IMR-90 (cell line): ENCODE data around the gene DMD. TPM values are rescaled to one million over a fixed set of nuclear protein-coding genes. Genes with fewer than 3 reads are reported as not detected.

Experiments used
- ATAC-seq: fragments of 200-7000 bp; cut with Tn5 transposase; 2 replicates; pipeline ENCODE4 v1.9.1; 2020; ENCODE audit warnings: low read depth, mild to moderate bottlenecking, moderate library complexity
- BruUV-seq: library from RNA; stranded (reverse); fragments of 400-500 nt; replicated peaks from 2 replicates; lab custom pipeline; 2021; lab: Mats Ljungman, UMichigan
- CTCF ChIA-PET: fragments of 300-600 bp; formaldehyde crosslinking; extraction: SDS; loops from one replicate; lab custom pipeline; 2021; ENCODE audit warnings: antibody characterized with exemption; lab: Yijun Ruan, JAX
- POLR2A ChIA-PET: fragments of 300-600 bp; sonication (Branson Sonifier 250); formaldehyde crosslinking; loops from one replicate; lab custom pipeline; 2022; ENCODE audit warnings: antibody characterized with exemption; ENCODE audit not compliant: unreplicated experiment; lab: Charles Lee
- DNase-seq: peaks from one replicate; pipeline ENCODE4 v3.0.0; 2013
- H2AFZ ChIP-seq: replicated peaks from 2 replicates; pipeline ENCODE3; 2013; ENCODE audit warnings: low read length, mild to moderate bottlenecking; ENCODE audit not compliant: poor library complexity
- H2AK5ac ChIP-seq: 2 replicates; pipeline ENCODE4 v1.6.1; 2013; ENCODE audit warnings: low read depth, low read length, inconsistent platforms
- H2AK9ac ChIP-seq: replicated peaks from 2 replicates; pipeline ENCODE3; 2013; ENCODE audit warnings: mild to moderate bottlenecking, low read depth, low read length, moderate library complexity; ENCODE audit not compliant: poor library complexity
- H2BK120ac ChIP-seq: 2 replicates; pipeline ENCODE4 v1.6.1; 2013; ENCODE audit warnings: low read depth, low read length, inconsistent platforms
- H2BK15ac ChIP-seq: 3 replicates; pipeline ENCODE4 v1.6.1; 2013; ENCODE audit warnings: low read depth, low read length, inconsistent platforms
- H2BK20ac ChIP-seq: 2 replicates; pipeline ENCODE4 v1.6.1; 2013; ENCODE audit warnings: low read depth, mild to moderate bottlenecking, inconsistent platforms, low read length, moderate library complexity
- H2BK5ac ChIP-seq: 2 replicates; pipeline ENCODE4 v1.6.1; 2013; ENCODE audit warnings: mild to moderate bottlenecking, low read depth, low read length, inconsistent platforms; ENCODE audit not compliant: poor library complexity, severe bottlenecking
- H3K14ac ChIP-seq: replicated peaks from 2 replicates; pipeline ENCODE4 v1.6.1; 2013; ENCODE audit warnings: low read depth, low read length, inconsistent platforms
- H3K18ac ChIP-seq: 2 replicates; pipeline ENCODE4 v1.6.1; 2013; ENCODE audit warnings: low read depth, low read length, control low read depth
- H3K23ac ChIP-seq: 2 replicates; pipeline ENCODE4 v1.6.1; 2013; ENCODE audit warnings: low read depth, low read length, inconsistent platforms
- H3K27ac ChIP-seq: 2 replicates; pipeline ENCODE4 v1.5.1; 2013; ENCODE audit warnings: mild to moderate bottlenecking, control low read depth, low read length; ENCODE audit not compliant: insufficient read depth
- H3K27me3 ChIP-seq: 2 replicates; pipeline ENCODE4 v1.6.1; 2013; ENCODE audit warnings: low read length; ENCODE audit not compliant: control insufficient read depth, insufficient read depth
- H3K36me3 ChIP-seq: 2 replicates; pipeline ENCODE4 v1.6.1; 2013; ENCODE audit warnings: low read length, mixed read lengths; ENCODE audit not compliant: control insufficient read depth, insufficient read depth
- H3K4ac ChIP-seq: 2 replicates; pipeline ENCODE4 v1.6.1; 2013; ENCODE audit warnings: low read depth, low read length, inconsistent platforms
- H3K4me1 ChIP-seq: 2 replicates; pipeline ENCODE4 v1.6.1; 2013; ENCODE audit warnings: low read length, mixed read lengths; ENCODE audit not compliant: control insufficient read depth, insufficient read depth
- H3K4me2 ChIP-seq: 2 replicates; pipeline ENCODE4 v1.6.1; 2013; ENCODE audit warnings: low read depth, mild to moderate bottlenecking, control low read depth, low read length, moderate library complexity
- H3K4me3 ChIP-seq: 2 replicates; pipeline ENCODE4 v1.5.1; 2013; ENCODE audit warnings: low read depth, mild to moderate bottlenecking, control low read depth, low read length, moderate library complexity; ENCODE audit not compliant: insufficient read depth
- H3K56ac ChIP-seq: 2 replicates; pipeline ENCODE4 v1.6.1; 2013; ENCODE audit warnings: low read length, inconsistent platforms; ENCODE audit not compliant: insufficient read depth; ENCODE audit errors: extremely low read depth
- H3K79me1 ChIP-seq, 2 experiments: 2 replicates each; pipeline ENCODE4 v1.6.1; 2013; ENCODE audit warnings: low read length in 2 of 2, inconsistent platforms in 1 of 2, low read depth in 1 of 2
- H3K9ac ChIP-seq: 2 replicates; pipeline ENCODE4 v1.6.1; 2013; ENCODE audit warnings: low read depth, low read length, control low read depth
- H3K9me1 ChIP-seq: 2 replicates; pipeline ENCODE4 v1.6.1; 2013; ENCODE audit warnings: low read length, inconsistent platforms; ENCODE audit not compliant: insufficient read depth
- H3K9me3 ChIP-seq: 2 replicates; pipeline ENCODE4 v1.6.1; 2013; ENCODE audit warnings: low read length; ENCODE audit not compliant: control insufficient read depth, insufficient read depth
- H4K20me1 ChIP-seq: 2 replicates; pipeline ENCODE4 v1.6.1; 2013; ENCODE audit warnings: low read length, inconsistent platforms; ENCODE audit not compliant: insufficient read depth
- H4K5ac ChIP-seq: 2 replicates; pipeline ENCODE4 v1.6.1; 2013; ENCODE audit warnings: mild to moderate bottlenecking, low read depth, low read length, control low read depth
- H4K8ac ChIP-seq, 2 experiments: 2 replicates each; pipeline ENCODE4 v1.6.1; 2013; ENCODE audit warnings: low read depth in 2 of 2, low read length in 2 of 2, control low read depth in 1 of 2, inconsistent platforms in 1 of 2
- H4K91ac ChIP-seq: 2 replicates; pipeline ENCODE4 v1.6.1; 2013; ENCODE audit warnings: low read depth, low read length, inconsistent platforms; ENCODE audit not compliant: insufficient read depth
- BHLHE40 ChIP-seq: fragments of 150-350 bp; IDR thresholded peaks from 2 replicates; pipeline ENCODE4 v1.6.1; 2016; ENCODE audit warnings: mild to moderate bottlenecking, low read depth, low read length
- CEBPB ChIP-seq: IDR thresholded peaks from 2 replicates; pipeline ENCODE4 v1.6.1; 2012; ENCODE audit warnings: low read depth, low read length, improper control_type of control experiment
- CHD1 ChIP-seq: IDR thresholded peaks from 2 replicates; pipeline ENCODE4 v1.6.1; 2012; ENCODE audit warnings: low read depth, low read length, improper control_type of control experiment
- ELK1 ChIP-seq: fragments of 150-350 bp; IDR thresholded peaks from 2 replicates; pipeline ENCODE4 v1.6.1; 2016; ENCODE audit warnings: low read depth, mild to moderate bottlenecking, low read length, moderate library complexity, borderline replicate concordance
- FOS ChIP-seq: fragments of 150-350 bp; IDR thresholded peaks from 2 replicates; pipeline ENCODE4 v1.6.1; 2016; ENCODE audit warnings: low read depth, low read length
- MAFK ChIP-seq: IDR thresholded peaks from 2 replicates; pipeline ENCODE4 v1.6.1; 2012; ENCODE audit warnings: low read depth, low read length, improper control_type of control experiment
- MAZ ChIP-seq: IDR thresholded peaks from 2 replicates; pipeline ENCODE4 v1.6.1; 2012; ENCODE audit warnings: low read depth, mild to moderate bottlenecking, low read length, improper control_type of control experiment, moderate library complexity, borderline replicate concordance
- MXI1 ChIP-seq: IDR thresholded peaks from 2 replicates; pipeline ENCODE4 v1.6.1; 2012; ENCODE audit warnings: low read depth, mild to moderate bottlenecking, low read length, moderate library complexity, borderline replicate concordance
- NFE2L2 ChIP-seq: fragments of 150-350 bp; IDR thresholded peaks from 2 replicates; pipeline ENCODE4 v1.6.1; 2016; ENCODE audit warnings: low read depth, mild to moderate bottlenecking, low read length
- POLR2A ChIP-seq: IDR thresholded peaks from 2 replicates; pipeline ENCODE4 v1.6.1; 2012; ENCODE audit warnings: mild to moderate bottlenecking, low read depth, low read length
- RAD21 ChIP-seq: IDR thresholded peaks from 2 replicates; pipeline ENCODE4 v1.6.1; 2012; ENCODE audit warnings: low read length, improper control_type of control experiment
- RCOR1 ChIP-seq: IDR thresholded peaks from 2 replicates; pipeline ENCODE4 v1.6.1; 2012; ENCODE audit warnings: mild to moderate bottlenecking, low read length, improper control_type of control experiment; ENCODE audit not compliant: insufficient replicate concordance
- RFX5 ChIP-seq: IDR thresholded peaks from 2 replicates; pipeline ENCODE4 v1.8.0; 2012; ENCODE audit warnings: low read depth, mild to moderate bottlenecking, low read length, moderate library complexity
- SMC3 ChIP-seq: fragments of 150-350 bp; IDR thresholded peaks from 2 replicates; pipeline ENCODE4 v1.6.1; 2016; ENCODE audit warnings: low read depth, mild to moderate bottlenecking, antibody characterized with exemption, low read length, moderate library complexity
- WGBS, 2 experiments: methylation state at CpG; one replicate each; pipeline versions ENCODE4 v1.1.5 to v1.1.7; 2013; ENCODE audit warnings: missing lambda C conversion rate in 2 of 2; ENCODE audit not compliant: insufficient read length in 1 of 2; ENCODE audit errors: extremely low coverage in 2 of 2; 5-methylcytosine and 5-hydroxymethylcytosine counted together
- dilution Hi-C: fragments of 300-500 bp; cut with HindIII; formaldehyde crosslinking; loops from one replicate; pipeline ENCODE4 v1.14.3; 2018; ENCODE audit warnings: low sequenced_read_pairs; ENCODE audit not compliant: unreplicated experiment
- in situ Hi-C: fragments of 300-500 bp; cut with MboI; formaldehyde crosslinking; loops from 3 replicates; pipeline ENCODE4 v1.14.3; 2019; ENCODE audit warnings: low sequenced_read_pairs, inconsistent platforms, mixed read lengths
- intact Hi-C: fragments of 100-400 bp; cut with micrococcal nuclease; formaldehyde crosslinking; loops from 2 replicates; pipeline ENCODE4 v1.10.0; 2022
- polyA plus RNA-seq, 3 experiments: library from polyadenylated mRNA; depleted of rRNA; stranded (reverse); fragments of >200 nt; gene quantifications; 2 replicates each; pipeline ENCODE4 v1.2.3, GENCODE V29; 2012; ENCODE audit warnings: low replicate concordance in 1 of 3
- total RNA-seq: library from RNA; depleted of rRNA; stranded (reverse); fragments of >200 nt; gene quantifications from 2 replicates; pipeline ENCODE4 v1.2.3, GENCODE V29; 2012
- TF ChIP-seq, protein P1 (sequence below): fragments of 150-350 bp; IDR thresholded peaks from 2 replicates; pipeline ENCODE4 v1.6.1; 2017; ENCODE audit warnings: mild to moderate bottlenecking, antibody characterized with exemption, low read length, low read depth
- TF ChIP-seq, protein P2 (sequence below): conservative IDR thresholded peaks from 2 replicates; pipeline ENCODE4 v1.5.1; 2012; ENCODE audit warnings: mild to moderate bottlenecking, low read depth, low read length, improper control_type of control experiment

DMD gene
- total and polyA plus RNA-seq, 2 of the 4 experiments (the other 2 are of a cell fraction) = 6.6 to 11.8 TPM

- in situ Hi-C loops = no loop called here
- H3K4ac ChIP-seq = no peak overlapping the region
- no peak overlapping the region for H3K56ac ChIP-seq
- no peak overlapping the region for H4K5ac ChIP-seq
- no peak overlapping the region for H3K9ac ChIP-seq
- no peaks in the 10 kb centered on the region for H4K20me1 ChIP-seq
- dilution Hi-C loops = no loop called here
- intact Hi-C loops = no loop called here
- H3K4me3 ChIP-seq = no peak overlapping the region
- no peak overlapping the region for H2BK15ac ChIP-seq
- no peak overlapping the region for H3K14ac ChIP-seq
- H3K36me3 ChIP-seq = no peaks in the 10 kb centered on the region
- no peak overlapping the region for H2AK9ac ChIP-seq
- ATAC-seq = no peak
- H3K9me1 ChIP-seq = no peaks in the 10 kb centered on the region
- H3K9me3 ChIP-seq = no peaks in the 10 kb centered on the region
- ChIA-PET CTCF (interaction anchor here (0.6 kb wide), 1 partner anchor 488 kb away, joined by 3 read pairs; no protein-coding TSS in a partner anchor), POLR2A (no interaction called here)
- H3K18ac ChIP-seq = no peak overlapping the region
- H3K4me2 ChIP-seq = no peak overlapping the region
- H4K91ac ChIP-seq = no peak overlapping the region
- no CpG with 5 or more reads among the region's 1 CpG for WGBS, 2 experiments
- H4K8ac ChIP-seq = no peak overlapping the region
- TF ChIP-seq BHLHE40 (no peak), RFX5 (no peak), RCOR1 (no peak), CEBPB (no peak), SMC3 (no peak), FOS (no peak), POLR2A (no peak), CHD1 (no peak), RAD21 (no peak), NFE2L2 (no peak), MAZ (no peak), MXI1 (no peak), ELK1 (no peak), MAFK (no peak)
- TF ChIP-seq, protein P1, sequence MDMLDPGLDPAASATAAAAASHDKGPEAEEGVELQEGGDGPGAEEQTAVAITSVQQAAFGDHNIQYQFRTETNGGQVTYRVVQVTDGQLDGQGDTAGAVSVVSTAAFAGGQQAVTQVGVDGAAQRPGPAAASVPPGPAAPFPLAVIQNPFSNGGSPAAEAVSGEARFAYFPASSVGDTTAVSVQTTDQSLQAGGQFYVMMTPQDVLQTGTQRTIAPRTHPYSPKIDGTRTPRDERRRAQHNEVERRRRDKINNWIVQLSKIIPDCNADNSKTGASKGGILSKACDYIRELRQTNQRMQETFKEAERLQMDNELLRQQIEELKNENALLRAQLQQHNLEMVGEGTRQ = no peak
- TF ChIP-seq, protein P2, sequence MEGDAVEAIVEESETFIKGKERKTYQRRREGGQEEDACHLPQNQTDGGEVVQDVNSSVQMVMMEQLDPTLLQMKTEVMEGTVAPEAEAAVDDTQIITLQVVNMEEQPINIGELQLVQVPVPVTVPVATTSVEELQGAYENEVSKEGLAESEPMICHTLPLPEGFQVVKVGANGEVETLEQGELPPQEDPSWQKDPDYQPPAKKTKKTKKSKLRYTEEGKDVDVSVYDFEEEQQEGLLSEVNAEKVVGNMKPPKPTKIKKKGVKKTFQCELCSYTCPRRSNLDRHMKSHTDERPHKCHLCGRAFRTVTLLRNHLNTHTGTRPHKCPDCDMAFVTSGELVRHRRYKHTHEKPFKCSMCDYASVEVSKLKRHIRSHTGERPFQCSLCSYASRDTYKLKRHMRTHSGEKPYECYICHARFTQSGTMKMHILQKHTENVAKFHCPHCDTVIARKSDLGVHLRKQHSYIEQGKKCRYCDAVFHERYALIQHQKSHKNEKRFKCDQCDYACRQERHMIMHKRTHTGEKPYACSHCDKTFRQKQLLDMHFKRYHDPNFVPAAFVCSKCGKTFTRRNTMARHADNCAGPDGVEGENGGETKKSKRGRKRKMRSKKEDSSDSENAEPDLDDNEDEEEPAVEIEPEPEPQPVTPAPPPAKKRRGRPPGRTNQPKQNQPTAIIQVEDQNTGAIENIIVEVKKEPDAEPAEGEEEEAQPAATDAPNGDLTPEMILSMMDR = no peak
- no peaks in the 10 kb centered on the region for H3K4me1 ChIP-seq
- H3K23ac ChIP-seq = no peak overlapping the region
- no peak overlapping the region for H2BK5ac ChIP-seq
- no peak overlapping the region for H3K27ac ChIP-seq
- no peak overlapping the region for H2AFZ ChIP-seq
- no peak overlapping the region for H2BK120ac ChIP-seq
- H3K79me1 ChIP-seq = no peaks in the 10 kb centered on the region
- H2BK20ac ChIP-seq = no peak overlapping the region
- BruUV-seq = no TSS peak
- DNase-seq = no peak
- H3K27me3 ChIP-seq = no peaks in the 10 kb centered on the region
- no peak overlapping the region for H2AK5ac ChIP-seq
Measured at GRCh38 chrX:32687379-32687778, 524.0 kb downstream of the DMD start.
